Measurements from ENCODE around the gene HES4. TPM values are rescaled to one million over a fixed set of nuclear protein-coding genes. Genes with fewer than 3 reads are reported as not detected.

The HES4 gene, protein sequence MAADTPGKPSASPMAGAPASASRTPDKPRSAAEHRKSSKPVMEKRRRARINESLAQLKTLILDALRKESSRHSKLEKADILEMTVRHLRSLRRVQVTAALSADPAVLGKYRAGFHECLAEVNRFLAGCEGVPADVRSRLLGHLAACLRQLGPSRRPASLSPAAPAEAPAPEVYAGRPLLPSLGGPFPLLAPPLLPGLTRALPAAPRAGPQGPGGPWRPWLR
- total RNA-seq, result 17.0 and 31.4 TPM in 2 replicates

DNA sequence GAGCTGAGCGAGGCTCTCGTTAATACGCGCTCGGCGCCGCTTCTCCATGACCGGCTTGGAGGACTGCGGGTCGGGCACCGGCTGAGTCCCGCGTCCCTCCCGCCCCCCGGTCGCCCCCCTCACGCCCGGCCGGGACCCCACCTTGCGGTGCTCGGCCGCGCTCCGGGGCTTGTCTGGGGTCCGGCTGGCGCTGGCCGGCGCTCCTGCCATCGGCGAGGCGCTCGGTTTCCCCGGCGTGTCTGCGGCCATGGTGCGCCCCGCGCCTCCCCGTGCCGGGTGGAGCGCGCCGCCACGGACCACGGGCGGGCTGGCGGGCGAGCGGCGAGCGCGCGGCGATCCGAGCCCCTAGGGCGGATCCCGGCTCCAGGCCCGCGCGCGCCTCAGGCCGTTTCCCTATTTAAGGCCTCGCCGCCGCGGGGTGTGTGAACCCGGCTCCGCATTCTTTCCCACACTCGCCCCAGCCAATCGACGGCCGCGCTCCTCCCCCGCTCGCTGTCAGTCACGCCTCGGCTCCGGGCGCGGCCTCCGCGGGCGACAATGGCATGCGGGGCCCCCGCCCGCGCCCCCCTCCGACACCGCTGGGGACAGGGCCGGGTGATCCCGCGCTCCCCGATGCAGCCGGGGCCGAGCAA lies at the start of gene HES4:
TSS of gene HES4 (minus strand) at position 373 of the 632 bp plus-strand sequence. CDS start at position 249, 124 bp downstream.

DNA sequence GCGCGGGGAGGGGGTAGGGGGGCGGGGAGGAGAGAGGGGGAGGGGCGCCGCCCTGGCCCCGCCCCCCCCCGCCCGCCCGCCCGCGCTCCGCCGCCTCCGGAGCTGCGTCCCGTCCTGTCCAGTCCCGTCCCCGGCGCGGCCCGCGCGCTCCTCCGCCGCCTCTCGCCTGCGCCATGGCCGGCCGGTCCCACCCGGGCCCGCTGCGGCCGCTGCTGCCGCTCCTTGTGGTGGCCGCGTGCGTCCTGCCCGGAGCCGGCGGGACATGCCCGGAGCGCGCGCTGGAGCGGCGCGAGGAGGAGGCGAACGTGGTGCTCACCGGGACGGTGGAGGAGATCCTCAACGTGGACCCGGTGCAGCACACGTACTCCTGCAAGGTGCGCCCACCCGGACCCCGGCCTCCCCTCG lies 20.1 kb upstream of the HES4 start, which contains the start of gene AGRN:
TSS of gene AGRN (plus strand) at position 121 of the 405 bp plus-strand sequence. CDS start at position 174, 53 bp downstream.

DNA sequence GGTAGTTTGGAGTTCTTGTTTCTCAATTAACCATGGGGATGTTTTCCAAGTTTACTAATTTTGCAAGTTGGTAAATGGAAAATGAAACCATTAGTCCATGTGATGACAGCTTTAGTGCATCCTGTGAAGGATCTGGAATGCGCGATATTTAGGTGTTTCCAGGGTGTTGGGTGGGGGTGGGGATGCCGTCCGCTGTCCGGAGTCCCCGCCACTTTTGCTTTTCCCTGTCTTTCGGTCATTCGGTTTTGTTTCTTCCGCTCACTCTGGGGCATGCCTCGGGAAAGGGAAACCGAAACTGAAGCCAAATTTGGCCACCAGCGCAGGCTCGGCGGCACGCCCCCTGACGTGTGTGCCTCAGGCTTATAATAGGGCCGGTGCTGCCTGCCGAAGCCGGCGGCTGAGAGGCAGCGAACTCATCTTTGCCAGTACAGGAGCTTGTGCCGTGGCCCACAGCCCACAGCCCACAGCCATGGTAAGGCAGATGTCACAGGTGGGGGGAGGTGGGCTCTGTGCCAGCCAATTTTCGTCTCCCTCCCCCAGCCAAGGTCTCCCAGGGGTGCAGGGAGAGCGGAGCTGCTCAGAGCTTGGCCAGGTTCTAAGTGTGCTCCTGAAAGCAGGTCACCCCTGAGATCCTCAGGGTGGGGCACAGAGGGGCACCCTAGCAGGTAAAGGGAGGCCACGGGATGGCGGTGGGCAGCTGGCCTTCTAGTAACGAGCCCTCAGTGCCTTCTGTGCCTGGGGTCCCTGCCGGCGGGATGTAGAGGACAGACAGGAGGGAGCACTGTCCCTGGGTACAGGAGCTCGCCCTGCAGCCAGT lies 13.4 kb upstream of the HES4 start, which contains the start of gene ISG15:
TSS of gene ISG15 (plus strand) at position 393 of the 817 bp plus-strand sequence. CDS start at position 470, 77 bp downstream.

DNA sequence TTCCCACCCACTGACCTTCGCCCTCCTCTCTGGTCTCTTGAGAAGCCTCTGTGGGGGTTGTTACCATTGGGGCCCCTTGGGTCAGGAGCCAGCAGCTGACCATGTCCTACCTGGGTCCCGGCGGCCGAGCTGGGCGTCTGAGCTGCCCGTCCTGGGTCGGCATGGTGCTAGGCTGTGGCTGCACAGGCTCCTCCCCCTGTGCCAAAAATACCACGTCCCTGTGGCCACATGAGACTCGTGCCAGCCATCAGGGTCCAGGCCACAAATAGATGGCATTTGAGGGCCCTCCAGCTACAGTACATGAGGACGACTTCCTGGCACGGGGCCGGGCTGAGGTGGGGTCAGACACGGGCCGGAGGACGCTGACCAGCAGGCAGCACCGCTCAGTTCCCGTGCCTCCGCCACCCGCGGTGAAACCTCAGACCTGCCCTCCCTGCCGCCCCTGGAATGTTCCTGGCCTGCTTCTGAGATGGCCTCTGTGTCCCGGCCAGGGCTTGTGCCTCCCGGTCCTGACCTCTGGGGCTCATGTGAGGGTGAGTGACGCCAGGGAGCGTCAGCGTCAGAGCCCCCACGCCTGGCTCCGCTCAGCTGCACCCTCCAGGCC lies 17.8 kb downstream of the HES4 start, which contains the start of gene PERM1:
TSS of gene PERM1 (minus strand) at position 139 of the 604 bp plus-strand sequence. CDS start 1,064 bp downstream, outside the sequence.

DNA sequence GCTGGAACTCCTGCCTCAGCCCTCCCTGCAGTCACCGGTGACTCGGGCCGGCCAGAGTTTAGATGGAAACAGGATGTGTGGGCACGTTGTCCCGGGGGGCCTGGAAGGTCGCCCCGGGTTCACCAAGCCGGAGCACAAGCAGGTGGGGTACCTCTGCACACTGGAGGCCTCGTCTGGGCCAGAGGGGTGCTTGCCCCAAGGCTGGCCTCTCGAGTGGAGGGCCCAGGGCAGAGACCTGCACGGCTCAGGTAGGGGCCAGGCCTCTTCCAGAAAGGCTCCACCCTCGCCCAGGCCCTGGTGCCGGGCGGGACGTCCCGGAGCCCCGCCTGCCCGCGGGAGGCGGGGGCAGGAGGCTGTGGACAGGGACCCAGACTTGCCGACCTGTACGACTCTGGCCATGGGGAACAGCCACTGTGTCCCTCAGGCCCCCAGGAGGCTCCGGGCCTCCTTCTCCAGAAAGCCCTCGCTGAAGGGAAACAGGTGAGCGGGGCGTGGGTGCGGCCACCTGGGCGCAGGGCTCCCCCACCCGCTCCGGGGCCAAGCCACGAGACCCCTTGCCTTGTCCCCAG lies 33.7 kb downstream of the HES4 start, which contains the start of gene PLEKHN1:
TSS of gene PLEKHN1 (plus strand) at position 348 of the 569 bp plus-strand sequence. CDS start at position 398, 50 bp downstream.

DNA sequence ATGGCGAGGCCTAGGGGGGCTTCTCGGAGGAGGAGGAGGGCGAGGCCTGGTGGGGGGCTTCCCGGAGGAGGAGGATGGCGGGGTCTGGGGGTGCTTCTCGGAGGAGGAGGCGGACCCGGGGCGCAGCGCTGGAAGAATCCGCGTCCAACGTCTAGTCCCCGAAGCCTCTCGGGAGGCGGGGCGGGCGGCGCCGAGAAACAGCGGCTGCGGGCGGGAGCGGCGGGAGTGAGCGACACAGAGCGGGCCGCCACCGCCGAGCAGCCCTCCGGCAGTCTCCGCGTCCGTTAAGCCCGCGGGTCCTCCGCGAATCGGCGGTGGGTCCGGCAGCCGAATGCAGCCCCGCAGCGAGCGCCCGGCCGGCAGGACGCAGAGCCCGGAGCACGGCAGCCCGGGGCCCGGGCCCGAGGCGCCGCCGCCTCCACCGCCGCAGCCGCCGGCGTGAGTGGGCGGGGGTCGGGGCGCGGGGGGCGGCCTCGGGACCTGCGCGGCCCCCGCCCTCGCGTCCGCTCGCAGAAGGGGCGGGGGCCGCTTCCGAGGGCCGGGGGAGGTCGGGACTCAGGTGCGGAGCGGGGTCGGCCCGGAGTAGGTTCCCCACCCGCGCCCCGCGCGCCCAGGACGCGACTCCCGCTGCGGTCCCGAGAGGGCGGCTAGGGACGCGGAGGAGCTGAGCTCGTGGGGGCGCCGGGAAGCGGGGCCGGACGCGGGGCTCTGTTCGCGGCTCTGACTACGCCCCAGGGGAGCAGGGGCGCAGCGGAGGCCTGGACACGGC lies 39.4 kb downstream of the HES4 start, which contains the start of gene KLHL17:
TSS of gene KLHL17 (plus strand) at position 222 of the 769 bp plus-strand sequence. CDS start at position 332, 110 bp downstream.

DNA sequence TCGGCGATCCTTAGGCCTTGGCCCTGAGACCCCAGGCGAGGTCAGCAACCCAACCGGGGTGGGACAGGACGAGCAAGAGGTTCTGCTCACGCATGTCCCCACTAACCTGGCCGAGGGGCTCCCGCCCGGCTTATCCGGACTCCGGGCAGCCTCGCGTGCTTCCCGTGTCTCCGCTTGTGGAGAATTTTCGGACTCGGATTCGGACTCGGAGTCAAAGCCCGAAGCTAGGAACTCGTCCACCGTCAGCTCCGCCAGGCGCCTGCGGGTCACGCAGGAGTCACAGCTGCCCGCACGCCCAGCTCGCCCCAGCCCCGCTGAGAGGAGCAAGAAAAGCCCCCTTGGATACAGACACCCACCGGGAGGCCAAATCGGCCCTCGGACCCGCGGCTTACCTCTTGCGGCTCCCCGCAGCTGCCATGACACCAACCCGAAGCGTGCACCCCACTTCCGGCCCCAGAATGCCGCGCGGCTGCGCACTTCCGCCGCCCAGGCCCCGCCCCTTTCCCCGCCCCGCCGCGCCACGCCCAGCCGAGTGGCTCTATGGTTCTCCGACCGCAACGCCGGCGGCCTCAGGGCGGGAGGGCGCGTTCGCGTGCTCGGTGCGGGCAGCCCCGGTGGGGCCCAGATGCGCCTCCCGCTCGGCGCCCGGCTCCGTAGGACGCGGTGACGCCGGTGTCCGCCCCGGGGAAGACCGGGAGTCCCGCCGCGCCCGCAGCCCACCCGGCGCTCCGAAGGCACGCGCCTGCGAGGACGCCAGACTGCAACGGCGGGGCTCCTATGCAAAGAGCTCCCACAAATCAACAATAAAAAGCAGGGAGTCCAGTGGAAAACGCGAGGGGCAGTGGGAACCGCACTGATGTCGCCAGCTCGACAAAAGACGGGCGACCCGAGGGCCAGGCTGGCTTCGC lies 40.8 kb downstream of the HES4 start, which contains the start of gene NOC2L:
TSS of gene NOC2L (minus strand) at position 434 of the 908 bp plus-strand sequence. CDS start at position 418, 16 bp downstream.

Other genes starting within 250 kb of the HES4 start
- 0.66 TPM in 1 of 2 replicates, not detected in the other for gene SAMD11, start 76.2 kb downstream of the HES4 start, total RNA-seq
- 102 and 118 TPM in 2 replicates for gene NOC2L, start 40.8 kb downstream of the HES4 start, total RNA-seq
- 4.9 and 10.8 TPM in 2 replicates for gene KLHL17, start 39.5 kb downstream of the HES4 start, total RNA-seq
- gene PLEKHN1, start 33.6 kb downstream of the HES4 start, total RNA-seq, result 0.19 and 0.36 TPM in 2 replicates
- 0.09 TPM in 1 of 2 replicates, not detected in the other for gene PERM1, start 18.0 kb downstream of the HES4 start, total RNA-seq
- gene ISG15, start 13.4 kb upstream of the HES4 start, total RNA-seq, result 135 and 185 TPM in 2 replicates
- 79.1 and 125 TPM in 2 replicates for gene AGRN, start 20.0 kb upstream of the HES4 start, total RNA-seq
- gene RNF223, start 74.2 kb upstream of the HES4 start, total RNA-seq, result not detected in 2 replicates
- 4.3 and 5.5 TPM in 2 replicates for gene C1orf159, start 116.0 kb upstream of the HES4 start, total RNA-seq
- not detected in 2 replicates for gene TTLL10, start 173.8 kb upstream of the HES4 start, total RNA-seq
- gene TNFRSF18, start 206.5 kb upstream of the HES4 start, total RNA-seq, result 0.28 TPM in 1 of 2 replicates, not detected in the other
- gene TNFRSF4, start 214.1 kb upstream of the HES4 start, total RNA-seq, result 0.63 and 1.6 TPM in 2 replicates
- gene SDF4, start 231.9 kb upstream of the HES4 start, total RNA-seq, result 91.0 and 126 TPM in 2 replicates
- 23.4 and 30.0 TPM in 2 replicates for gene B3GALT6, start 232.1 kb upstream of the HES4 start, total RNA-seq
- gene C1QTNF12, start 246.6 kb upstream of the HES4 start, total RNA-seq, result 0.45 and 0.85 TPM in 2 replicates